OCI-LY7 (cell line): Measurements from ENCODE around the gene POLA1. TPM values are rescaled to one million over a fixed set of nuclear protein-coding genes. Genes with fewer than 3 reads are reported as not detected.

ENCODE experiments used
- BruUV-seq: library from RNA; stranded (reverse); fragments of 400-500 nt; replicated peaks from 2 replicates; lab custom pipeline; 2021; lab: Mats Ljungman, UMichigan
- CTCF ChIA-PET: fragments of 300-600 bp; sonication (Branson Sonifier 250); formaldehyde crosslinking; loops from one replicate; lab custom pipeline; 2022; ENCODE audit warnings: antibody characterized with exemption; ENCODE audit not compliant: unreplicated experiment; lab: Charles Lee
- POLR2A ChIA-PET: fragments of 300-600 bp; sonication (Branson Sonifier 250); formaldehyde crosslinking; loops from one replicate; lab custom pipeline; 2022; ENCODE audit warnings: antibody characterized with exemption; lab: Charles Lee
- DNase-seq: peaks from one replicate; pipeline ENCODE4 v3.0.0-alpha.2; 2015; ENCODE audit warnings: low spot score
- H2AFZ ChIP-seq: fragments of 200-600 bp; sonication (generic), shearing (Covaris generic); 2 replicates; pipeline ENCODE4 v1.6.1; 2014; ENCODE audit warnings: mild to moderate bottlenecking, antibody characterized with exemption, low read length, moderate library complexity
- H3K27ac ChIP-seq: fragments of 200-600 bp; sonication (generic); 2 replicates; pipeline ENCODE4 v1.5.1; 2014; ENCODE audit warnings: mixed run types, low read depth, mild to moderate bottlenecking, moderate library complexity, low read length, inconsistent platforms; ENCODE audit not compliant: poor library complexity, severe bottlenecking
- H3K36me3 ChIP-seq: fragments of 200-600 bp; sonication (generic); 2 replicates; pipeline ENCODE4 v1.6.1; 2014; ENCODE audit warnings: mild to moderate bottlenecking, antibody characterized with exemption, low read length, moderate library complexity, mixed read lengths; ENCODE audit not compliant: insufficient read depth
- H3K4me1 ChIP-seq: fragments of 200-600 bp; sonication (generic); 2 replicates; pipeline ENCODE4 v1.5.1; 2014; ENCODE audit warnings: mild to moderate bottlenecking, low read length; ENCODE audit not compliant: insufficient read depth, poor library complexity, severe bottlenecking
- H3K4me2 ChIP-seq: fragments of 200-600 bp; sonication (generic); 2 replicates; pipeline ENCODE4 v1.6.1; 2014; ENCODE audit warnings: mild to moderate bottlenecking, low read length
- H3K4me3 ChIP-seq: fragments of 200-600 bp; sonication (generic); 2 replicates; pipeline ENCODE4 v1.5.1; 2014; ENCODE audit warnings: mild to moderate bottlenecking, low read depth, low read length; ENCODE audit not compliant: poor library complexity, severe bottlenecking
- H3K79me2 ChIP-seq: fragments of 200-600 bp; sonication (generic); 2 replicates; pipeline ENCODE4 v1.6.1; 2016; ENCODE audit warnings: low read depth, mild to moderate bottlenecking, low read length, moderate library complexity, mixed read lengths; ENCODE audit not compliant: insufficient read depth
- H3K9me2 ChIP-seq: fragments of 200-600 bp; sonication (generic); 2 replicates; pipeline ENCODE4 v1.6.1; 2016; ENCODE audit warnings: mild to moderate bottlenecking, low read length, mixed read lengths; ENCODE audit not compliant: insufficient read depth
- H3K9me3 ChIP-seq: fragments of 200-600 bp; sonication (generic); 2 replicates; pipeline ENCODE4 v1.6.1; 2014; ENCODE audit warnings: mild to moderate bottlenecking, mixed run types, low read length, mixed read lengths
- H4K20me1 ChIP-seq: fragments of 200-600 bp; sonication (generic); 2 replicates; pipeline ENCODE4 v1.6.1; 2014; ENCODE audit warnings: mild to moderate bottlenecking, antibody characterized with exemption, low read length, moderate library complexity, mixed read lengths; ENCODE audit not compliant: insufficient read depth
- CTCF ChIP-seq: fragments of 200-600 bp; sonication (generic); conservative IDR thresholded peaks from 2 replicates; pipeline ENCODE4 v1.5.1; 2014; ENCODE audit warnings: mild to moderate bottlenecking, antibody characterized with exemption, low read length, moderate library complexity, mixed read lengths
- EZH2phosphoT487 ChIP-seq: fragments of 200-600 bp; sonication (generic); IDR thresholded peaks from 2 replicates; pipeline ENCODE4 v1.6.1; 2018; ENCODE audit warnings: low read depth, borderline replicate concordance, mild to moderate bottlenecking, mixed run types, antibody characterized with exemption, low read length, moderate library complexity, mixed read lengths
- intact Hi-C: fragments of 100-400 bp; cut with micrococcal nuclease; formaldehyde crosslinking; loops from one replicate; pipeline ENCODE4 v1.10.0; 2022; ENCODE audit not compliant: unreplicated experiment
- total RNA-seq, 2 experiments: library from RNA; depleted of rRNA in 1 of 2; stranded (reverse); fragments of >200 nt in 1 of 2; shearing (Covaris generic) in 1 of 2; gene quantifications; 2 replicates each; pipeline ENCODE4 v1.2.3, GENCODE V29; 2014 to 2022

Gene POLA1
- total RNA-seq, 2 experiments from 2014 or later = 58.0 to 65.1 TPM

- no peak overlapping the region for H3K27ac ChIP-seq
- H3K9me2 ChIP-seq = no peaks in the 10 kb centered on the region
- no peaks in the 10 kb centered on the region for H3K79me2 ChIP-seq
- no peak for DNase-seq
- BruUV-seq = no TSS peak
- H3K4me3 ChIP-seq = no peak overlapping the region
- no peaks in the 10 kb centered on the region for H3K4me1 ChIP-seq
- ChIA-PET CTCF (no interaction called here), POLR2A (no interaction called here)
- H3K36me3 ChIP-seq = peaks cover 9% of the 10 kb centered on the region; the same call in 1 of the 2 replicates
- no peaks in the 10 kb centered on the region for H3K9me3 ChIP-seq
- TF ChIP-seq EZH2phosphoT487 = no peak
- no peak for TF ChIP-seq CTCF
- H2AFZ ChIP-seq = no peak overlapping the region
- intact Hi-C loops = no loop called here
- no peaks in the 10 kb centered on the region for H4K20me1 ChIP-seq
- no peak overlapping the region for H3K4me2 ChIP-seq
These were observed 287.3 kb downstream of the POLA1 start for GRCh38 chrX:24981030-24981429.

GRCh38 chrX:24982306-24982965 is 288.7 kb downstream of the POLA1 start:
- intact Hi-C loops = no loop called here
- Histone ChIP-seq H2AFZ (no peak overlapping the region), H3K36me3 (peaks cover 12% of the 10 kb centered on the region; the same call in 1 of the 2 replicates), H3K4me1 (no peaks in the 10 kb centered on the region), H3K4me3 (no peak overlapping the region), H3K9me2 (no peaks in the 10 kb centered on the region), H3K27ac (no peak overlapping the region), H3K9me3 (no peaks in the 10 kb centered on the region), H3K4me2 (no peak overlapping the region), H3K79me2 (no peaks in the 10 kb centered on the region), H4K20me1 (no peaks in the 10 kb centered on the region)
- POLR2A ChIA-PET = no interaction called here
- CTCF ChIA-PET = no interaction called here
- TF ChIP-seq EZH2phosphoT487 (no peak), CTCF (no peak)
- no peak for DNase-seq
- no TSS peak for BruUV-seq

GRCh38 chrX:24983931-24984330 is 290.2 kb downstream of the POLA1 start:
- Histone ChIP-seq H4K20me1 (no peaks in the 10 kb centered on the region), H3K79me2 (no peaks in the 10 kb centered on the region), H3K4me3 (no peak overlapping the region), H2AFZ (no peak overlapping the region), H3K36me3 (peaks cover 11% of the 10 kb centered on the region; the same call in 1 of the 2 replicates), H3K9me2 (no peaks in the 10 kb centered on the region), H3K27ac (no peak overlapping the region), H3K4me1 (no peaks in the 10 kb centered on the region), H3K4me2 (no peak overlapping the region), H3K9me3 (no peaks in the 10 kb centered on the region)
- no peak for TF ChIP-seq CTCF
- TF ChIP-seq EZH2phosphoT487 = no peak
- ChIA-PET CTCF (no interaction called here), POLR2A (no interaction called here)
- intact Hi-C loops = no loop called here
- no TSS peak for BruUV-seq
- no peak for DNase-seq
